K562 (cell line): Measurements from ENCODE around the gene DHRS3. TPM values are rescaled to one million over a fixed set of nuclear protein-coding genes. Genes with fewer than 3 reads are reported as not detected.

ENCODE experiments used
- CHD1 ChIP-seq: fragments of 200-600 bp; sonication (generic); IDR thresholded peaks from one replicate; pipeline ENCODE4 v1.6.1; 2012; ENCODE audit warnings: mild to moderate bottlenecking, moderate library complexity, low read length, inconsistent platforms
- CREBBP ChIP-seq: IDR thresholded peaks from one replicate; pipeline ENCODE4 v1.6.1; 2012; ENCODE audit warnings: low read depth, mild to moderate bottlenecking, control low read depth, inconsistent platforms, low read length
- GATAD2A ChIP-seq: fragments of 450-650 bp; IDR thresholded peaks from 2 replicates; pipeline ENCODE4 v1.6.1; 2017
- GATAD2B ChIP-seq: fragments of 450-650 bp; IDR thresholded peaks from 2 replicates; pipeline ENCODE4 v1.6.1; 2017; ENCODE audit warnings: mild to moderate bottlenecking, borderline replicate concordance
- KLF6 ChIP-seq: fragments of 250-450 bp; sonication (Bioruptor Pico); IDR thresholded peaks from 2 replicates; pipeline ENCODE4 v1.4.0; 2020; ENCODE audit warnings: mild to moderate bottlenecking, moderate library complexity, borderline replicate concordance
- MEIS2 ChIP-seq: fragments of 450-650 bp; IDR thresholded peaks from 2 replicates; pipeline ENCODE4 v1.6.1; 2014; ENCODE audit warnings: mild to moderate bottlenecking; ENCODE audit not compliant: partially characterized antibody
- RBM22 ChIP-seq: fragments of 200-400 bp; formaldehyde crosslinking; IDR thresholded peaks from 2 replicates; pipeline ENCODE4 v1.6.1; 2018; ENCODE audit warnings: low read length, low read depth; ENCODE audit not compliant: poor library complexity, severe bottlenecking
- RNF219 ChIP-seq: fragments of 250-450 bp; sonication (Bioruptor Pico); IDR thresholded peaks from 2 replicates; pipeline ENCODE4 v1.5.0; 2022; ENCODE audit warnings: mild to moderate bottlenecking
- SIN3A ChIP-seq, 2 experiments: fragments of 150-350 bp in 1 of 2; IDR thresholded peaks; 2 replicates each; pipeline ENCODE4 v1.6.1; 2011 to 2016; ENCODE audit warnings: borderline replicate concordance in 2 of 2, low read depth in 2 of 2, low read length in 2 of 2, mild to moderate bottlenecking in 2 of 2, moderate library complexity in 2 of 2; ENCODE audit not compliant: control insufficient read depth in 1 of 2
- ZBTB33 ChIP-seq: sonication (generic); formaldehyde crosslinking; IDR thresholded peaks from 2 replicates; pipeline ENCODE4 v1.8.1; 2023; ENCODE audit warnings: mild to moderate bottlenecking, missing genetic modification reagents
- ZC3H4 ChIP-seq: sonication (generic); formaldehyde crosslinking; IDR thresholded peaks from 2 replicates; pipeline ENCODE4 v1.9.0; 2021; ENCODE audit warnings: missing genetic modification reagents, borderline replicate concordance
- ZC3H8 ChIP-seq: fragments of 450-650 bp; IDR thresholded peaks from 2 replicates; pipeline ENCODE4 v1.6.1; 2017
- ZNF277 ChIP-seq: fragments of 250-450 bp; sonication (Bioruptor Pico); IDR thresholded peaks from 2 replicates; pipeline ENCODE4 v1.8.0; 2022; ENCODE audit warnings: inconsistent platforms, mild to moderate bottlenecking, moderate library complexity, borderline replicate concordance
- ZNF695 ChIP-seq: fragments of 450-650 bp; formaldehyde crosslinking; IDR thresholded peaks from 2 replicates; pipeline ENCODE4 v1.4.0; 2020; ENCODE audit warnings: mild to moderate bottlenecking, moderate library complexity
- ZSCAN29 ChIP-seq: fragments of 450-650 bp; IDR thresholded peaks from 2 replicates; pipeline ENCODE4 v1.6.1; 2017
- polyA plus RNA-seq, 8 experiments: library from polyadenylated mRNA; depleted of rRNA in 4 of 8; stranded (reverse) in 5 of 8; unstranded in 3 of 8; fragments of >200 nt; fragmentation: Nextera tagmentation in 2 of 8; fragmentation: Illumina TruSeq in 1 of 8; extraction: Ambion mirVana in 2 of 8; extraction: Trizol in 1 of 8; gene quantifications; 2 replicates each; pipeline versions ENCODE4 v1.2.1 to v1.2.3, GENCODE V29; 2011 to 2014; ENCODE audit warnings: inconsistent platforms in 1 of 8, missing spikeins in 1 of 8
- total RNA-seq, 7 experiments: library from RNA; depleted of rRNA in 6 of 7; stranded (reverse); fragments of >200 nt in 6 of 7; fragmentation: Illumina TruSeq in 2 of 7; extraction: Trizol in 2 of 7; gene quantifications; 2 replicates each; pipeline versions ENCODE4 v1.2.1 to v1.2.3, GENCODE V29; 2011 to 2021; ENCODE audit warnings: low replicate concordance in 1 of 7
- TF ChIP-seq, protein P1 (sequence below), 2 experiments: fragments of 150-350 bp in 1 of 2; IDR thresholded peaks; 2 replicates each; pipeline ENCODE4 v1.6.1; 2012 to 2016; ENCODE audit warnings: low read depth in 2 of 2, low read length in 2 of 2, mild to moderate bottlenecking in 1 of 2, moderate library complexity in 1 of 2
- TF ChIP-seq, protein P2 (sequence below): sonication (generic); formaldehyde crosslinking; IDR thresholded peaks from 2 replicates; pipeline ENCODE4 v1.8.0; 2022; ENCODE audit warnings: mild to moderate bottlenecking, missing genetic modification reagents

DHRS3 gene
- total and polyA plus RNA-seq, 9 of the 15 experiments (the other 6 are each of a cell fraction or from before 2014, with no cell fraction given) = 21.0 to 116 (median 58.7) TPM

DNA sequence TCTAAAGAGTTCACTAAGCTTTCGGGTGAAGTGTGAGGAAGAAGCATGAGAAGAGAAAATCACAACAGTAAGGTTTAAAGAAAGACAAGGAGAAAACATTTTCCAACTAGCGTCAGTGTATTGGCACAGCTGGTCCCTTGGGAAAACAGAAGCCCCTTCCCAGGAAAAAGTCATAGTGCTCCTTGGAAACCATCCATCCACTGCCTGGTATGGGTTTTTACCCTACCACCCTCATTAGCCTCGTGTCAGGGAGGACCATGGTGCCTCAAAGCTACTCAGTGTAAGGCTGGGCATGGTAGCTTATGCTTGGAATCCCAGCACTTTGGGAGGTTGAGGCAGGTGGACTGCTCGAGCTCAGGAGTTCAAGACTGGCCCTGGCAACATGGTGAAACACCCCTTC, 38.6 kb upstream of the DHRS3 start (continued):
- TF ChIP-seq ZNF277 (CRISPR knock-in tag) (no peak), ZC3H8 (no peak), CREBBP (no peak), RBM22 (no peak), GATAD2B (no peak), SIN3A (IDR thresholded peaks at IDR 0.05; ENCODE audit: borderline replicate concordance in 2 of 2, control insufficient read depth in 1 of 2, low read depth in 2 of 2, low read length in 2 of 2) (peak in 1 of 2 experiments; percentile 32; a peak in 2 of 4 replicates), ZC3H4 (0 out of 2 replicates have a peak, but pooled peaks have one; percentile 64), ZSCAN29 (no peak), ZBTB33 (0 out of 2 replicates have a peak, but pooled peaks have one; percentile 8), KLF6 (CRISPR knock-in tag) (no peak), RNF219 (CRISPR knock-in tag) (no peak), ZNF695 (CRISPR knock-in tag) (no peak), MEIS2 (no peak), GATAD2A (no peak), CHD1 (no peak)
- TF ChIP-seq, protein P1, sequence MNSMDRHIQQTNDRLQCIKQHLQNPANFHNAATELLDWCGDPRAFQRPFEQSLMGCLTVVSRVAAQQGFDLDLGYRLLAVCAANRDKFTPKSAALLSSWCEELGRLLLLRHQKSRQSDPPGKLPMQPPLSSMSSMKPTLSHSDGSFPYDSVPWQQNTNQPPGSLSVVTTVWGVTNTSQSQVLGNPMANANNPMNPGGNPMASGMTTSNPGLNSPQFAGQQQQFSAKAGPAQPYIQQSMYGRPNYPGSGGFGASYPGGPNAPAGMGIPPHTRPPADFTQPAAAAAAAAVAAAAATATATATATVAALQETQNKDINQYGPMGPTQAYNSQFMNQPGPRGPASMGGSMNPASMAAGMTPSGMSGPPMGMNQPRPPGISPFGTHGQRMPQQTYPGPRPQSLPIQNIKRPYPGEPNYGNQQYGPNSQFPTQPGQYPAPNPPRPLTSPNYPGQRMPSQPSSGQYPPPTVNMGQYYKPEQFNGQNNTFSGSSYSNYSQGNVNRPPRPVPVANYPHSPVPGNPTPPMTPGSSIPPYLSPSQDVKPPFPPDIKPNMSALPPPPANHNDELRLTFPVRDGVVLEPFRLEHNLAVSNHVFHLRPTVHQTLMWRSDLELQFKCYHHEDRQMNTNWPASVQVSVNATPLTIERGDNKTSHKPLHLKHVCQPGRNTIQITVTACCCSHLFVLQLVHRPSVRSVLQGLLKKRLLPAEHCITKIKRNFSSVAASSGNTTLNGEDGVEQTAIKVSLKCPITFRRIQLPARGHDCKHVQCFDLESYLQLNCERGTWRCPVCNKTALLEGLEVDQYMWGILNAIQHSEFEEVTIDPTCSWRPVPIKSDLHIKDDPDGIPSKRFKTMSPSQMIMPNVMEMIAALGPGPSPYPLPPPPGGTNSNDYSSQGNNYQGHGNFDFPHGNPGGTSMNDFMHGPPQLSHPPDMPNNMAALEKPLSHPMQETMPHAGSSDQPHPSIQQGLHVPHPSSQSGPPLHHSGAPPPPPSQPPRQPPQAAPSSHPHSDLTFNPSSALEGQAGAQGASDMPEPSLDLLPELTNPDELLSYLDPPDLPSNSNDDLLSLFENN (IDR thresholded peaks at IDR 0.05; ENCODE audit: low read depth in 2 of 2, low read length in 2 of 2) = no peak
- TF ChIP-seq, protein P2, sequence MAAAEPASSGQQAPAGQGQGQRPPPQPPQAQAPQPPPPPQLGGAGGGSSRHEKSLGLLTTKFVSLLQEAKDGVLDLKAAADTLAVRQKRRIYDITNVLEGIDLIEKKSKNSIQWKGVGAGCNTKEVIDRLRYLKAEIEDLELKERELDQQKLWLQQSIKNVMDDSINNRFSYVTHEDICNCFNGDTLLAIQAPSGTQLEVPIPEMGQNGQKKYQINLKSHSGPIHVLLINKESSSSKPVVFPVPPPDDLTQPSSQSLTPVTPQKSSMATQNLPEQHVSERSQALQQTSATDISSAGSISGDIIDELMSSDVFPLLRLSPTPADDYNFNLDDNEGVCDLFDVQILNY (CRISPR knock-in tag) = no peak
